Osteoblast (primary cell): ENCODE measurements around the gene ABCC5. TPM values are rescaled to one million over a fixed set of nuclear protein-coding genes. Genes with fewer than 3 reads are reported as not detected.

ENCODE experiments used
- DNase-seq: peaks from one replicate; pipeline ENCODE4 v3.0.0; 2011; ENCODE audit warnings: low spot score, mixed read lengths; ENCODE audit not compliant: insufficient read length; ENCODE audit errors: missing footprints
- H2AFZ ChIP-seq: 2 replicates; pipeline ENCODE4 v1.6.0; 2011; ENCODE audit warnings: mild to moderate bottlenecking, low read length
- H3K27ac ChIP-seq: 2 replicates; pipeline ENCODE4 v1.5.1; 2011; ENCODE audit warnings: mild to moderate bottlenecking, low read depth, low read length, moderate library complexity
- H3K27me3 ChIP-seq: 2 replicates; pipeline ENCODE4 v1.6.0; 2012; ENCODE audit warnings: mild to moderate bottlenecking, control low read depth, inconsistent platforms, low read length, moderate library complexity; ENCODE audit not compliant: insufficient read depth
- H3K36me3 ChIP-seq: 2 replicates; pipeline ENCODE4 v1.5.1; 2011; ENCODE audit warnings: mild to moderate bottlenecking, low read length, control low read depth, moderate library complexity; ENCODE audit not compliant: insufficient read depth
- H3K4me1 ChIP-seq: 2 replicates; pipeline ENCODE4 v1.5.1; 2011; ENCODE audit warnings: mild to moderate bottlenecking, low read length, control low read depth, moderate library complexity; ENCODE audit not compliant: insufficient read depth
- H3K4me2 ChIP-seq: 2 replicates; pipeline ENCODE4 v1.6.0; 2011; ENCODE audit warnings: mild to moderate bottlenecking, low read length; ENCODE audit not compliant: insufficient read depth
- H3K4me3 ChIP-seq: fragments of 200-600 bp; sonication (generic); 3 replicates; pipeline ENCODE4 v1.5.1; 2012; ENCODE audit warnings: mild to moderate bottlenecking, low read length, inconsistent platforms; ENCODE audit not compliant: insufficient read depth
- H3K79me2 ChIP-seq: 2 replicates; pipeline ENCODE4 v1.6.0; 2012; ENCODE audit warnings: mild to moderate bottlenecking, low read length, control low read depth, inconsistent platforms; ENCODE audit not compliant: insufficient read depth
- H3K9me3 ChIP-seq: 2 replicates; pipeline ENCODE4 v1.5.1; 2011; ENCODE audit warnings: low read depth, low read length, control low read depth
- H4K20me1 ChIP-seq: 2 replicates; pipeline ENCODE4 v1.6.0; 2012; ENCODE audit warnings: mild to moderate bottlenecking, low read length, control low read depth; ENCODE audit not compliant: insufficient read depth
- CTCF ChIP-seq: IDR thresholded peaks from 2 replicates; pipeline ENCODE4 v1.5.1; 2011; ENCODE audit warnings: mild to moderate bottlenecking, low read depth, low read length, moderate library complexity; ENCODE audit errors: extremely low read depth
- total RNA-seq: library from RNA; depleted of rRNA; stranded (reverse); fragments of >200 nt; gene quantifications from 2 replicates; pipeline ENCODE4 v1.2.3, GENCODE V29; 2012

The ABCC5 gene
- total RNA-seq, 1 donor, result 19.2 TPM

- DNase-seq, result no peak
- TF ChIP-seq CTCF, result no peak
- Histone ChIP-seq H3K79me2 (no peaks in the 10 kb centered on the region), H3K27ac (no peak overlapping the region), H3K27me3 (no peaks in the 10 kb centered on the region), H3K36me3 (peaks cover 14% of the 10 kb centered on the region), H3K9me3 (no peaks in the 10 kb centered on the region), H4K20me1 (no peaks in the 10 kb centered on the region), H3K4me3 (no peak overlapping the region), H3K4me2 (no peak overlapping the region), H3K4me1 (no peaks in the 10 kb centered on the region), H2AFZ (no peak overlapping the region)
Measured at GRCh38 chr3:183933160-183933559, 84.5 kb downstream of the ABCC5 start.

DNA sequence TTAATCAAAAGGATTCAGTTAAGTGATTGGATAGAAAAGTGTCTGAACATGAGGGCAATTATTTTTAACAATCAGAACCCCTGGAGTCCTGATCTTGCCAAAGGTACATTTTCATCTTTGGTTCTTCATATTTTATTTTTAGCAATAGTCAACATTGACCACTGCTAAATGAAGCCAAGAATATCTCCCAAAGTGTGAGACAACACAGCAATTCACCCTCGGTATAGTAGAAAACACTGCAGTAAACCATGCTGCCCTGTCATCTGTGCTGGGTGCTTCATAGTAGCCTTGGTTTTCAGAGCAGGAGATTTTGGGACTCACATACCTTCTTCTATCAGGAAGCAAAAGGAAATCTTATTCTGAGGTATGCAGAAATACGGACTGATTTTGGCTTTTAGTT lies 85.8 kb downstream of the ABCC5 start:
- H4K20me1 ChIP-seq, result no peaks in the 10 kb centered on the region
- H3K36me3 ChIP-seq, result peaks cover 5% of the 10 kb centered on the region
- H3K79me2 ChIP-seq, result no peaks in the 10 kb centered on the region
- no peak for DNase-seq
- H3K4me2 ChIP-seq, result no peak overlapping the region
- TF ChIP-seq CTCF, result no peak
- no peaks in the 10 kb centered on the region for H3K9me3 ChIP-seq
- H3K4me1 ChIP-seq, result no peaks in the 10 kb centered on the region
- no peaks in the 10 kb centered on the region for H3K27me3 ChIP-seq
- no peak overlapping the region for H2AFZ ChIP-seq
- H3K4me3 ChIP-seq, result no peak overlapping the region
- H3K27ac ChIP-seq, result no peak overlapping the region

DNA sequence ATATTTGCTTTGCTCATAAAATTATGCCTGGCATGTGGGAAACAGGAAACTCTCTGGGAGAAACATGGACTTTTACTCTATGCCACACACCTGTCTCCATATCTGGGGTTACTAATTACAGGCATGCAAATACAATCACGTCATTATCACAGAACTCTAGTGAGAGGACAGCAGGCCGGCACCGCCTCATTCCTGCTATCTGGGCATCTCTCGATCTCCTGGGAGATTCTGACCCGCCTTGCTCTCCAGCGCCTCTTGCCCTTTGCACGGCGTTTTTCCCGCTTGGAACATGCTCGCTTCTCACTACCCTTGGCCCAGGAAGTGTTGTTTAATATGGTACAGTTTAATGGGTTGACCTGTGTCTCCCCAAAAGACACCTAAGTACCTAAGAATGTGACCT lies 87.6 kb downstream of the ABCC5 start:
- Histone ChIP-seq H3K4me3 (no peak overlapping the region), H3K27ac (no peak overlapping the region), H4K20me1 (no peaks in the 10 kb centered on the region), H2AFZ (no peak overlapping the region), H3K36me3 (no peaks in the 10 kb centered on the region), H3K27me3 (no peaks in the 10 kb centered on the region), H3K4me1 (peaks cover 4% of the 10 kb centered on the region), H3K4me2 (no peak overlapping the region), H3K79me2 (no peaks in the 10 kb centered on the region), H3K9me3 (no peaks in the 10 kb centered on the region)
- DNase-seq, result no peak
- no peak for TF ChIP-seq CTCF

GRCh38 chr3:183927059-183927458 lies 90.6 kb downstream of the ABCC5 start:
- no peak overlapping the region for H2AFZ ChIP-seq
- H3K36me3 ChIP-seq, result peaks cover 2% of the 10 kb centered on the region
- TF ChIP-seq CTCF, result no peak
- no peaks in the 10 kb centered on the region for H3K9me3 ChIP-seq
- DNase-seq, result no peak
- no peaks in the 10 kb centered on the region for H4K20me1 ChIP-seq
- H3K27ac ChIP-seq, result no peak overlapping the region
- no peak overlapping the region for H3K4me2 ChIP-seq
- H3K4me3 ChIP-seq, result no peak overlapping the region
- H3K27me3 ChIP-seq, result no peaks in the 10 kb centered on the region
- H3K79me2 ChIP-seq, result no peaks in the 10 kb centered on the region
- peaks cover 7% of the 10 kb centered on the region for H3K4me1 ChIP-seq
